ENCODE results near the gene INSR. TPM values are rescaled to one million over a fixed set of nuclear protein-coding genes. Genes with fewer than 3 reads are reported as not detected.

The INSR gene
- total and polyA plus RNA-seq, 10 of the 15 experiments (the other 5 are each of a cell fraction or from before 2014, with no cell fraction given): 4.2 to 34.9 (median 13.6) TPM

GRCh38 chr19:7333198-7334118 is 39.2 kb upstream of the INSR start (continued):
- 0 out of 2 replicates have a peak, but pooled peaks have one; percentile 17 for TF ChIP-seq NKRF (conservative IDR thresholded peaks at IDR 0.05)
- peak; percentile 71 to 77; a peak in 3 of 4 replicates for TF ChIP-seq IKZF2 (IDR thresholded peaks at IDR 0.05)
- peak; percentile 85 for TF ChIP-seq ZNF687 (IDR thresholded peaks at IDR 0.05)
- no peak for TF ChIP-seq SP1 (IDR thresholded peaks at IDR 0.05; ENCODE audit: low read depth, low read length)
- no peak for TF ChIP-seq SKIL (IDR thresholded peaks at IDR 0.05; ENCODE audit: low read depth, poor library complexity, severe bottlenecking)
- no peak for TF ChIP-seq RBBP5 (conservative IDR thresholded peaks at IDR 0.05)
- TF ChIP-seq SUZ12 (IDR thresholded peaks at IDR 0.05; ENCODE audit: unreplicated experiment): no peak
- TF ChIP-seq POLR2AphosphoS5 (IDR thresholded peaks at IDR 0.05; ENCODE audit: low read length): peak; percentile 76
- peak; percentile 45 for TF ChIP-seq MTA2 (IDR thresholded peaks at IDR 0.05; ENCODE audit: low read depth)
- no peak for TF ChIP-seq MAX (IDR thresholded peaks at IDR 0.05; ENCODE audit: low read depth, low read length)
- TF ChIP-seq TCF12 (IDR thresholded peaks at IDR 0.05; ENCODE audit: low read depth, low read length): peak; percentile 92
- peak; percentile 54; the same call in 1 of the 2 replicates for TF ChIP-seq NFIC (IDR thresholded peaks at IDR 0.05; ENCODE audit: low read depth, low read length)
- TF ChIP-seq ZBTB4 (CRISPR knock-in tag; IDR thresholded peaks at IDR 0.05): peak; percentile 55; the same call in 1 of the 2 replicates
- no peak for TF ChIP-seq ZBTB33 (IDR thresholded peaks at IDR 0.05)

Data from GM12878 (cell line).